ENCODE results near the gene ASIC3. TPM values are rescaled to one million over a fixed set of nuclear protein-coding genes. Genes with fewer than 3 reads are reported as not detected.

ASIC3 gene
- total and polyA plus RNA-seq, 9 donors, result 1.3 to 9.2 (median 3.7) TPM

DNA sequence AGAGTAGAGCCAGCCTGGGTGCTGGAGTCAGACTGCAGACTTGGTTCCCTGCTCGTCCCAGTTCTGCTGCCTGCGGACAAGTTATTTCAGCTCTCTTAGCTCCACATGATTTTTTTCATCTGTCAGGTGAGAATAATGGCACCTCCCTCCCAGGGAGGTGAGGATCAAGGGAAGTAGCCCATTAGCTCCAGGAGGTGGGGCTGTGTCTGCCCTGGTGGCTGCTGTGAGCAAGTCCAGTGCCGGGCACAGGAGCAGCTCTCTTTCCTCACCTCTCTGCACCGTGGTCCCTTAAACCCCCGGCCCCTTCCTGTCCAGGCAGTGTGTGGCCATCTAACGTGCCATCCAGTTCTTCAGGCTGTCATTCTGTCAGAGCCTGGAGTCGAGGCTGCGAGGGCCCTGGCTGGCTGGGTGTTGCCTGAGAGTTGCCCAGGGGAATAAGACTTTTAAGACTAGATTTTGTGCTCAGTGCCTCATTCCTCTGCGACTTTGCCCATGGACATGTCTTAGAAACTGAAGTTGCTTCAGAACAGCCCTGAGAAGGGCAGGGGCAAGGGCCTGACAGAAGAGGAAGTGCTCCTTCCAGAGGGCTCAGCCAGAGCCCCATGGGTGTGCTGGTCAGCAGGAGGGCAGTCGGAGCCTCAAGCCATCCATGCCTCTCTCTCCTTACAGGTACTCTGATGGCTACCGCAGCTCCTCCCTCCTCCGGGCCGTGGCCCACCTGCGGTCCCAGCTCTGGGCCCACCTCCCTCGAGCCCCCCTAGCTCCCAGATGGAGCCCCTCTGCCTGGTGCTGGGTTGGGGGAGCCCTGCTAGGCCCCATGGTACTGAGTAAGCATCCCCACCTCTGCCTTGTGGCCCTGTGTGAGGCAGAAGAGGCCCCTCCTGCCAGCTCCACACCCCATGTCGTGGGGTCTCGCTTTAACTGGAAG, 15.1 kb upstream of the ASIC3 start:
- Histone ChIP-seq H3K4me3 (ENCODE audit: low read length) (no peak overlapping the region), H3K27ac (ENCODE audit: low read length) (no peak overlapping the region), H3K27me3 (ENCODE audit: control insufficient read depth, insufficient read depth, low read length) (no peaks in the 10 kb centered on the region), H3K9me3 (replicated peaks; ENCODE audit: control insufficient read depth, low read depth, low read length) (no peaks in the 10 kb centered on the region), H3K4me1 (ENCODE audit: control insufficient read depth, insufficient read depth, low read length) (peaks cover 10% of the 10 kb centered on the region), H3K36me3 (ENCODE audit: control insufficient read depth, insufficient read depth, low read length) (peaks cover 47% of the 10 kb centered on the region)
- DNase-seq, result no peak
- 82% methylated on average over 9 of the region's 17 CpGs for WGBS (ENCODE audit: insufficient coverage)

DNA sequence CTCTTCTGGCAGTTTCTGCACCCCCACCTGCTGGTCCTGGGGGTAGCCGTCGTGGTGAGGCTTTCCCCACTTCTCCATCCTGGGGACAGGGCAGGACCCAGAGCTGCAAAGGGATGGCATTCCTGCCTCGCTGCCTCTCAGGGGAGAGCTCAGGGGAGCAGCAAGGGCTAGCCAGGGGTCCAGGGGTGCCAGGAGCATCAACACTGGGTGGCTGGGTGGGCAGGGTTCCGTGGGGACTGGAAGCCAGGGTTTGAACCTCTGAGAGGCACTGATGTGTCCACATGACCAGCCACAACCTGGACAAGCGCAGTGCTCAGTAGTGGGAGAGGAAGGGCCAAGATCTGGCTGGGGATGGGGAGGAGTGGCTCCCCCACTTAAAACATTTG, 14.5 kb upstream of the ASIC3 start:
- peaks cover 12% of the 10 kb centered on the region for H3K4me1 ChIP-seq (ENCODE audit: control insufficient read depth, insufficient read depth, low read length)
- no peaks in the 10 kb centered on the region for H3K9me3 ChIP-seq (replicated peaks; ENCODE audit: control insufficient read depth, low read depth, low read length)
- no peak overlapping the region for H3K27ac ChIP-seq (ENCODE audit: low read length)
- 82% methylated on average over 5 of the region's 5 CpGs for WGBS (ENCODE audit: insufficient coverage)
- no peaks in the 10 kb centered on the region for H3K27me3 ChIP-seq (ENCODE audit: control insufficient read depth, insufficient read depth, low read length)
- DNase-seq, result no peak
- peaks cover 51% of the 10 kb centered on the region for H3K36me3 ChIP-seq (ENCODE audit: control insufficient read depth, insufficient read depth, low read length)
- no peak overlapping the region for H3K4me3 ChIP-seq (ENCODE audit: low read length)

DNA sequence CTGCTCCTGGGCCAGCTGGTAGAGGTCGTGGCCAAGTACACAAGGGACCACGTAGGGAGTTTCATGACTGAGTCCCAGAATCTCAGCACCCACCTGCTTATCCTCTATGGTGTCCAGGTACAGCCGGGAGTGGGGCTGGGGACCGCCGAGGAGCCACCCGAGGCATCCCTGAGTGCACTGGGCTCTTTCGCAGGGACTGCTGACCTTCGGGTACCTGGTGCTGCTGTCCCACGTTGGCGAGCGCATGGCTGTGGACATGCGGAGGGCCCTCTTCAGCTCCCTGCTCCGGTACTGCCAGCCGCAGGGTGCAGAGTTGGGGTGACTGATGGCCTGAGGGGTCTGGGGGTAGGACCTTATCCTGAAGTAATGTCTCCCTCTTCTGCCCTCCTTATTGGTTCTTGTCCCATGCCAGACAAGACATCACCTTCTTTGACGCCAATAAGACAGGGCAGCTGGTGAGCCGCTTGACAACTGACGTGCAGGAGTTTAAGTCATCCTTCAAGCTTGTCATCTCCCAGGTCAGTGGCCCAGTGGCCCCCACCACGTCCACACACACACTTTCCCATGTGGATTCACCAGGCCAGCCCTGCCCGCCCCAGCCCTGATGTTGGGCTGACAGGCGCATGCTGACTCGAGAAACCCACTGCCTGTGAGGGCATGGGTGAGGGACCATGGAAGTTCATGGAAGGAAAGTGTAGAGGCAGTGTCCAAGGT, 13.9 kb upstream of the ASIC3 start:
- no peak overlapping the region for H3K4me3 ChIP-seq (ENCODE audit: low read length)
- DNase-seq, result no peak
- peaks cover 13% of the 10 kb centered on the region for H3K4me1 ChIP-seq (ENCODE audit: control insufficient read depth, insufficient read depth, low read length)
- H3K27ac ChIP-seq (ENCODE audit: low read length), result no peak overlapping the region
- H3K36me3 ChIP-seq (ENCODE audit: control insufficient read depth, insufficient read depth, low read length), result peaks cover 53% of the 10 kb centered on the region
- no peaks in the 10 kb centered on the region for H3K27me3 ChIP-seq (ENCODE audit: control insufficient read depth, insufficient read depth, low read length)
- no peaks in the 10 kb centered on the region for H3K9me3 ChIP-seq (replicated peaks; ENCODE audit: control insufficient read depth, low read depth, low read length)
- 91% methylated on average over 11 of the region's 21 CpGs for WGBS (ENCODE audit: insufficient coverage)

DNA sequence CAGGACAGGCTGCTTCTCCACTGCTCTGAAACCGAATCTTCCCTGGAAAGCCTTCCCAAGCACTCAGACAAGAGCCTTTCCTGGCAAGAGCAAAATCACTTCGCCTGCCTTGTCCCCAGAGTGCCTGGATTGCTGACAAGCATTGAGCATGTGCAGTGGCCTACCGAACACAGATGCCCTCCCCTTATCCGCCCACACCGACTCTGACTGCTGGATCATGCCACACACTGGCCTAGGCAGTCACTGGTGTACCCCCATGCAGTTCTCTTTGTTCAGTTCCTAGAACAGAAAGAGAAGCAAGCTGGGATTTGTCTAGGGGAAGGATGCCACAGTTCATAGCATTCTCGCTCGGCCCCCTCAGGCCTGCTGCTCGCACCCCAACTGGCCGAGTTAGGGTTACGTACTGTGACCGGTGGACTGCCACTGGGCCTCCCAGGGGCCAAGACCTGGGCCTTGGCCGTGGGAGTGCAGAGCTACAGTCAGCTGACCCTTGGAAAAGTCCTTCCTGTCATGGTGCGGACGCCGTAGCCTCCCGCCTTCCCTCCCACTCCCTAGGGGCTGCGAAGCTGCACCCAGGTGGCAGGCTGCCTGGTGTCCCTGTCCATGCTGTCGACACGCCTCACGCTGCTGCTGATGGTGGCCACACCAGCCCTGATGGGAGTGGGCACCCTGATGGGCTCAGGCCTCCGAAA, 13.2 kb upstream of the ASIC3 start:
- Histone ChIP-seq H3K36me3 (ENCODE audit: control insufficient read depth, insufficient read depth, low read length) (peaks cover 53% of the 10 kb centered on the region), H3K4me1 (ENCODE audit: control insufficient read depth, insufficient read depth, low read length) (peaks cover 14% of the 10 kb centered on the region), H3K27ac (ENCODE audit: low read length) (no peak overlapping the region), H3K4me3 (ENCODE audit: low read length) (no peak overlapping the region), H3K9me3 (replicated peaks; ENCODE audit: control insufficient read depth, low read depth, low read length) (no peaks in the 10 kb centered on the region), H3K27me3 (ENCODE audit: control insufficient read depth, insufficient read depth, low read length) (no peaks in the 10 kb centered on the region)
- no peak for DNase-seq
- 76% methylated on average over 19 of the region's 21 CpGs for WGBS (ENCODE audit: insufficient coverage)

DNA sequence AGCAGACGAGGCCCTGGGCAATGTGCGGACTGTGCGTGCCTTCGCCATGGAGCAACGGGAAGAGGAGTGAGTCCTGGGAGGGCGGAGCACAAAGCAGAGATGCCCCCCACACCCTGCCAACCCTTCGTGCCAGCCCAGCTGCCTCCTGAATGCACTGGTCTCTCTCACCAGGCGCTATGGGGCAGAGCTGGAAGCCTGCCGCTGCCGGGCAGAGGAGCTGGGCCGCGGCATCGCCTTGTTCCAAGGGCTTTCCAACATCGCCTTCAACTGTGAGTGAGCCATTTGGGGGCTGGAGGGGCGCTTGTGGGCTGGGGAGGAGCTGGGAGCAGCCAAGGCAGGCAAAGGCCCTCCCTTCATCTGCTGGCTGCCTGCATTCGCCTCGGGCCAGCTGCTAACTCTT, 12.4 kb upstream of the ASIC3 start:
- Histone ChIP-seq H3K27me3 (ENCODE audit: control insufficient read depth, insufficient read depth, low read length) (no peaks in the 10 kb centered on the region), H3K27ac (ENCODE audit: low read length) (no peak overlapping the region), H3K4me3 (ENCODE audit: low read length) (no peak overlapping the region), H3K4me1 (ENCODE audit: control insufficient read depth, insufficient read depth, low read length) (peaks cover 14% of the 10 kb centered on the region), H3K36me3 (ENCODE audit: control insufficient read depth, insufficient read depth, low read length) (peaks cover 53% of the 10 kb centered on the region), H3K9me3 (replicated peaks; ENCODE audit: control insufficient read depth, low read depth, low read length) (no peaks in the 10 kb centered on the region)
- WGBS (ENCODE audit: insufficient coverage), result 91% methylated on average over 16 of the region's 17 CpGs
- DNase-seq, result no peak

DNA sequence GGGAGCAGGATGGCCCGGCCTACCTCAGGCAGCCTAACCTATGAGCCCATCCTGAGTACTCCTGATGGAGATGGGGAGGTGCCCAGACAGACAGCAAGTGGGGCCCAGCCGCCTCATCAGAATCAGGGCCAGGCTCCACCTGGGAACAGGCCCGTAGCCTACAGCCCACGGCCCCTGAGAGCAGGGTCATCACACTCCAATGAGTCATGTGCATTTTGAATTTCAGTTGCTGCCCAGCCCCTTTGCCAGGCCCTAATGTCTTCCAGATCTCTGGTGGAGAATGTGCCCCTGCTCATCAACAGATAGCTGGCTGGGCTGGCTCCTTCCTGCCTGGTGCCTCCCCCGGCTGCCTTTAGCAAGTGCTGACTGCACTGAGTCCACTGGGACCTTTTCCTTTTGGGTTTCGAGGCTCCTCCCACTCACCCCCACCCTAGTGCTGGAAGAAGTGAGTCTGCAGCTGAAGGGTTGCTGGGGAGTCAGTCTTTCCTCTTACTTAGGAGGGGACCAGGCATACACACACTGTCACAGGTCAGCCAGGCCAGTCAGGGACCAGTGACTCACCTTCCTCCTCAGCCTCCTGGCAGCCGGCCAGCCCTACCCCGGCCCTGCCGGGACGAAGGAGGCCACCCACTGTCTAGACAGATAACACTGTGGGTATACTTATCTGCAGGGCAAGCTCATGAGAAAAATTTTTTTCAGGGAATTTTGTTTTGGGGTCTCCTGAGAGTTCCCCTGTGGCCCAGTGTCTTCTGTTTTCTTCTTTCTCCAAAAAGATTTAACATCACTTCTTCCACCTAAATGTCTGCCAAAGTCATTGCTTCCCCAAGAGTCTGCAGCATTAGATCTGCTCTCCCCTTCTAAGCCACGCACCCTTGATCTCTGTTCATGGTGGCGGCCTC, 9.1 kb upstream of the ASIC3 start:
- H3K36me3 ChIP-seq (ENCODE audit: control insufficient read depth, insufficient read depth, low read length), result peaks cover 56% of the 10 kb centered on the region
- 53% methylated on average over 8 of the region's 12 CpGs for WGBS (ENCODE audit: insufficient coverage)
- H3K27ac ChIP-seq (ENCODE audit: low read length), result no peak overlapping the region
- H3K4me3 ChIP-seq (ENCODE audit: low read length), result no peak overlapping the region
- H3K4me1 ChIP-seq (ENCODE audit: control insufficient read depth, insufficient read depth, low read length), result peaks cover 14% of the 10 kb centered on the region
- no peaks in the 10 kb centered on the region for H3K9me3 ChIP-seq (replicated peaks; ENCODE audit: control insufficient read depth, low read depth, low read length)
- peak; percentile 53 for DNase-seq
- no peaks in the 10 kb centered on the region for H3K27me3 ChIP-seq (ENCODE audit: control insufficient read depth, insufficient read depth, low read length)

DNA sequence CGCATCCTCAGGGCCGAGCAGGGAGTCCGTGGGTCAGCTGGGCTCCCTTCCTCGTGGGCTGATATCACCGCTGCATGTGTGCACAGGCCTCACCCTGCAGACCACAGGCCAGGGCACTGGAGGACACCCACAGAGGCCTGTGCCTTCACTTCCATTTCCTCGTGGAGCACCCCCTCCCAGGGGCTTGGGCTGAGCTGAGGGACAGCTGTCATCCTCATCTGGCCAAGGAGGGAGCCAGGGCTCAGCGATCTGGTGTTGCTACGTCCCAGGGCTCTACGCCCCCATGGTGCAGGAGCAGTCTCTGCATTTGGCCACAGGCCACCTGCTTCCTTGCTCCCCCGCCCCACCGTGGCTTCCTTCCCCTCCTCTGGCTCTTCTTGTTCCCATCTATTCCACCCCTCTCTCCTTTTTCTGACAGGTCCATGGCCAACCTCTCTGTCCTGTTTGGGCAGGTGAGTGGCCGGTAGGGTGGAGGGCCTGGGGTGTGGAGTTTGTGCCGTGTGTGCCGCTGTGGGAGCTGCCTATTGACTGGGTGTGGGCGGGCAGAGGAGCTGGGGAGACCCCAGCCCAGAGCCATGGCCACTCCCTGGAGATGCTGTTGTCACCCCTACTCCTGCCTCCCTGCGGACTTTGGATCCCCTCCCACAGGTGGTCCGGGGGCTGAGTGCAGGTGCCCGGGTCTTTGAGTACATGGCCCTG, 8.3 kb upstream of the ASIC3 start:
- WGBS (ENCODE audit: insufficient coverage), result 53% methylated on average over 12 of the region's 18 CpGs
- no peak overlapping the region for H3K27ac ChIP-seq (ENCODE audit: low read length)
- H3K4me1 ChIP-seq (ENCODE audit: control insufficient read depth, insufficient read depth, low read length), result peaks cover 15% of the 10 kb centered on the region
- peaks cover 52% of the 10 kb centered on the region for H3K36me3 ChIP-seq (ENCODE audit: control insufficient read depth, insufficient read depth, low read length)
- H3K9me3 ChIP-seq (replicated peaks; ENCODE audit: control insufficient read depth, low read depth, low read length), result no peaks in the 10 kb centered on the region
- H3K4me3 ChIP-seq (ENCODE audit: low read length), result no peak overlapping the region
- DNase-seq, result no peak
- no peaks in the 10 kb centered on the region for H3K27me3 ChIP-seq (ENCODE audit: control insufficient read depth, insufficient read depth, low read length)

DNA sequence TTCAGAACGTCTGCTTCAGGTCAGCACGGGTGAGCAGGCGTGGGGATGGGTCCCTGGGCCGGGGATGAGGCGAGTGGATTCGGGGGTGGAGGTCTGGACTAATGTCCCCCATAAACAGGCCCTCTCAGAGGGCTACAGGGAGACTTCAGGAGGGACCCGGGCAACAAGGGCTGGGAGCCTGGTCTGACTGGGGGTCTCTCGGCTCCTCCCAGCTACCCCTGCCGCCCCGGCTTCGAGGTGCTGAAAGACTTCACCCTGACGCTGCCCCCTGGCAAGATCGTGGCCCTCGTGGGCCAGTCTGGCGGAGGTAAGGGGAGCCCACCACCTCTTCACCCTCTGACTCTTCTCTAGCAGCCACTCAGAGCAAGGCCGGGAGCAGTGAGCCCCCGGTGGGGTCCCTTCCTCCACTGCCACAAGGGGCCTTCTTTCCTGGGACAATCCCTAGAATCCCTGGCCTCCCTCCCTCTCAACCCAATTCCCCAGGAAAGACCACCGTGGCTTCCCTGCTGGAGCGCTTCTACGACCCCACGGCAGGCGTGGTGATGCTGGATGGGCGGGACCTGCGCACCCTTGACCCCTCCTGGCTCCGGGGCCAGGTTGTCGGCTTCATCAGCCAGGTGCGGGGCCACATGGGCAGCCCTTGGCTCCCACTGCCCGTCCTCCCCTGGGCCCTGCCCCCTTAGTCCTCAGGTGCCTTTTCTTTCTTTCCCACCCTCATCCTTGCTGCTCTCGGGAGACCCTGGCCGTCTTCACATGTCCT, 7.5 kb upstream of the ASIC3 start:
- no peaks in the 10 kb centered on the region for H3K9me3 ChIP-seq (replicated peaks; ENCODE audit: control insufficient read depth, low read depth, low read length)
- no peak overlapping the region for H3K4me3 ChIP-seq (ENCODE audit: low read length)
- no peaks in the 10 kb centered on the region for H3K27me3 ChIP-seq (ENCODE audit: control insufficient read depth, insufficient read depth, low read length)
- 86% methylated on average over 29 of the region's 30 CpGs for WGBS (ENCODE audit: insufficient coverage)
- no peak for DNase-seq
- H3K36me3 ChIP-seq (ENCODE audit: control insufficient read depth, insufficient read depth, low read length), result peaks cover 53% of the 10 kb centered on the region
- peaks cover 23% of the 10 kb centered on the region for H3K4me1 ChIP-seq (ENCODE audit: control insufficient read depth, insufficient read depth, low read length)
- no peak overlapping the region for H3K27ac ChIP-seq (ENCODE audit: low read length)
